GM12892 (cell line): ENCODE data around the gene OR2B2.

Experiments used
- POLR2A ChIP-seq: IDR thresholded peaks from 2 replicates; pipeline ENCODE4 v1.6.1; 2011; ENCODE audit warnings: low read depth, low read length, control low read depth
- POLR2AphosphoS5 ChIP-seq: IDR thresholded peaks from 2 replicates; pipeline ENCODE4 v1.6.1; 2011; ENCODE audit warnings: low read depth, low read length, control low read depth
- TAF1 ChIP-seq: IDR thresholded peaks from 2 replicates; pipeline ENCODE4 v1.6.1; 2011; ENCODE audit warnings: low read depth, mild to moderate bottlenecking, control low read depth, low read length, borderline replicate concordance

- no peak for TF ChIP-seq POLR2A
- no peak for TF ChIP-seq POLR2AphosphoS5
- TF ChIP-seq TAF1, result no peak
These were observed 10.8 kb upstream of the OR2B2 start for GRCh38 chr6:27922949-27923348.
